SK-N-SH treated with all-trans-retinoic acid at 6 μM for 48 hours (cell line): ENCODE measurements around the gene GDI2.
"Not testable (repeated sequence)": the region's sequence is repeated elsewhere in the genome, so short reads cannot be mapped to it uniquely, and the experiment has no call there.

Experiments used
- ATAC-seq: fragments of 200-7000 bp; cut with Tn5 transposase; 3 replicates; pipeline ENCODE4 v1.9.1; 2020; ENCODE audit warnings: mild to moderate bottlenecking, moderate library complexity
- ARNTL ChIP-seq: fragments of 450-650 bp; formaldehyde crosslinking; IDR thresholded peaks from 2 replicates; pipeline ENCODE4 v1.5.0; 2020; ENCODE audit warnings: low read depth, mild to moderate bottlenecking, moderate library complexity, borderline replicate concordance
- BACH2 ChIP-seq: fragments of 250-450 bp; sonication (Bioruptor Pico); IDR thresholded peaks from 2 replicates; pipeline ENCODE4 v1.9.0; 2021; ENCODE audit warnings: mild to moderate bottlenecking, borderline replicate concordance
- CSDC2 ChIP-seq: fragments of 250-450 bp; sonication (Bioruptor Pico); IDR thresholded peaks from 2 replicates; pipeline ENCODE4 v1.5.0; 2020; ENCODE audit warnings: mild to moderate bottlenecking, moderate library complexity
- ESRRG ChIP-seq: fragments of 250-450 bp; sonication (Bioruptor Pico); IDR thresholded peaks from 2 replicates; pipeline ENCODE4 v1.6.1; 2021; ENCODE audit warnings: mild to moderate bottlenecking
- GLIS3 ChIP-seq: fragments of 250-450 bp; sonication (Bioruptor Pico); IDR thresholded peaks from 2 replicates; pipeline ENCODE4 v1.5.0; 2020; ENCODE audit warnings: mild to moderate bottlenecking, moderate library complexity
- ISL1 ChIP-seq: fragments of 250-450 bp; sonication (Bioruptor Pico); IDR thresholded peaks from 2 replicates; pipeline ENCODE4 v2.1.2; 2022; ENCODE audit warnings: mild to moderate bottlenecking, moderate library complexity
- OSR1 ChIP-seq: fragments of 250-450 bp; sonication (Bioruptor Pico); IDR thresholded peaks from 2 replicates; pipeline ENCODE4 v1.8.0; 2022; ENCODE audit warnings: moderate library complexity, mild to moderate bottlenecking, inconsistent platforms
- PPARA ChIP-seq: fragments of 250-450 bp; sonication (Bioruptor Pico); IDR thresholded peaks from 2 replicates; pipeline ENCODE4 v1.5.0; 2020; ENCODE audit warnings: mild to moderate bottlenecking, borderline replicate concordance
- RARB ChIP-seq: fragments of 250-450 bp; sonication (Bioruptor Pico); IDR thresholded peaks from 2 replicates; pipeline ENCODE4 v1.8.0; 2021; ENCODE audit warnings: mild to moderate bottlenecking, moderate library complexity
- SNAI2 ChIP-seq: fragments of 250-450 bp; sonication (Bioruptor Pico); IDR thresholded peaks from 2 replicates; pipeline ENCODE4 v1.5.0; 2020; ENCODE audit warnings: mild to moderate bottlenecking, moderate library complexity
- ZC3H10 ChIP-seq: fragments of 250-450 bp; sonication (Bioruptor Pico); IDR thresholded peaks from 2 replicates; pipeline ENCODE4 v1.5.1; 2021; ENCODE audit warnings: mild to moderate bottlenecking, moderate library complexity
- ZFP3 ChIP-seq: fragments of 250-450 bp; sonication (Bioruptor Pico); IDR thresholded peaks from 2 replicates; pipeline ENCODE4 v1.5.0; 2020; ENCODE audit warnings: mild to moderate bottlenecking, moderate library complexity
- ZFP30 ChIP-seq: fragments of 450-650 bp; formaldehyde crosslinking; IDR thresholded peaks from 2 replicates; pipeline ENCODE4 v1.5.0; 2022; ENCODE audit warnings: mild to moderate bottlenecking, moderate library complexity
- ZNF70 ChIP-seq: fragments of 450-650 bp; formaldehyde crosslinking; IDR thresholded peaks from 2 replicates; pipeline ENCODE4 v1.5.0; 2020; ENCODE audit warnings: mild to moderate bottlenecking, moderate library complexity
- ZNF8 ChIP-seq: fragments of 450-650 bp; formaldehyde crosslinking; IDR thresholded peaks from 2 replicates; pipeline ENCODE4 v1.5.0; 2020; ENCODE audit warnings: mild to moderate bottlenecking, moderate library complexity
- TF ChIP-seq, protein P1 (sequence below): fragments of 250-450 bp; sonication (Bioruptor Pico); IDR thresholded peaks from 2 replicates; pipeline ENCODE4 v1.5.1; 2020; ENCODE audit warnings: low read depth, mild to moderate bottlenecking, moderate library complexity
- TF ChIP-seq, protein P2 (sequence below): fragments of 250-450 bp; sonication (Bioruptor Pico); IDR thresholded peaks from 2 replicates; pipeline ENCODE4 v1.5.1; 2021; ENCODE audit warnings: mild to moderate bottlenecking, moderate library complexity
- TF ChIP-seq, protein P3 (sequence below): fragments of 250-450 bp; sonication (Bioruptor Pico); IDR thresholded peaks from 2 replicates; pipeline ENCODE4 v1.8.0; 2021; ENCODE audit warnings: low read depth, mild to moderate bottlenecking, moderate library complexity, borderline replicate concordance
- TF ChIP-seq, protein P4 (sequence below): fragments of 250-450 bp; sonication (Bioruptor Pico); IDR thresholded peaks from 2 replicates; pipeline ENCODE4 v1.5.0; 2020; ENCODE audit warnings: mild to moderate bottlenecking, moderate library complexity

GDI2 gene

DNA sequence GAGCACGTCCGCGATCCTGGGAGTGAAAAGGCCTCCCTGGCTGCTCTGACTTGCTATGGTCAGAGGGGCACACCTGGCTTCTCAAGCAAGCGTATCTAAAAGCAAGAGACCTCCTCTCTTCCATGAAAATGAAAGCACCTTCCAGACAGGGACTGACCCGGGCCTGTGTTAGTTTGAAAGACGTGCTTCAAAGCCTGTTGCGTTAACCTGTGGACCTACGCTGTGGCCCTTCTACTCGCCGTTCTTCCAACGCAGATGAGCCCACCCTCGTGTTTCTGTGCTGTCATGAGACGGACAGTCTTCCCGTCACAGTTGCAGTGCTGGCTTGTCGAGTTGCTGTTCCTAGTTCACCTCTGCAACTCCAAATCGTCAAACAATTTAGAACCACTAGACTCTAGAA is 15.5 kb upstream of the GDI2 start (continued):
- TF ChIP-seq, protein P1, sequence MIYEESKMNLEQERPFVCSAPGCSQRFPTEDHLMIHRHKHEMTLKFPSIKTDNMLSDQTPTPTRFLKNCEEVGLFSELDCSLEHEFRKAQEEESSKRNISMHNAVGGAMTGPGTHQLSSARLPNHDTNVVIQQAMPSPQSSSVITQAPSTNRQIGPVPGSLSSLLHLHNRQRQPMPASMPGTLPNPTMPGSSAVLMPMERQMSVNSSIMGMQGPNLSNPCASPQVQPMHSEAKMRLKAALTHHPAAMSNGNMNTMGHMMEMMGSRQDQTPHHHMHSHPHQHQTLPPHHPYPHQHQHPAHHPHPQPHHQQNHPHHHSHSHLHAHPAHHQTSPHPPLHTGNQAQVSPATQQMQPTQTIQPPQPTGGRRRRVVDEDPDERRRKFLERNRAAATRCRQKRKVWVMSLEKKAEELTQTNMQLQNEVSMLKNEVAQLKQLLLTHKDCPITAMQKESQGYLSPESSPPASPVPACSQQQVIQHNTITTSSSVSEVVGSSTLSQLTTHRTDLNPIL (CRISPR knock-in tag): no peak
- TF ChIP-seq ESRRG (CRISPR knock-in tag) (no peak), ZNF70 (no peak), ZC3H10 (CRISPR knock-in tag) (no peak), ISL1 (CRISPR knock-in tag) (no peak)
- TF ChIP-seq, protein P2, sequence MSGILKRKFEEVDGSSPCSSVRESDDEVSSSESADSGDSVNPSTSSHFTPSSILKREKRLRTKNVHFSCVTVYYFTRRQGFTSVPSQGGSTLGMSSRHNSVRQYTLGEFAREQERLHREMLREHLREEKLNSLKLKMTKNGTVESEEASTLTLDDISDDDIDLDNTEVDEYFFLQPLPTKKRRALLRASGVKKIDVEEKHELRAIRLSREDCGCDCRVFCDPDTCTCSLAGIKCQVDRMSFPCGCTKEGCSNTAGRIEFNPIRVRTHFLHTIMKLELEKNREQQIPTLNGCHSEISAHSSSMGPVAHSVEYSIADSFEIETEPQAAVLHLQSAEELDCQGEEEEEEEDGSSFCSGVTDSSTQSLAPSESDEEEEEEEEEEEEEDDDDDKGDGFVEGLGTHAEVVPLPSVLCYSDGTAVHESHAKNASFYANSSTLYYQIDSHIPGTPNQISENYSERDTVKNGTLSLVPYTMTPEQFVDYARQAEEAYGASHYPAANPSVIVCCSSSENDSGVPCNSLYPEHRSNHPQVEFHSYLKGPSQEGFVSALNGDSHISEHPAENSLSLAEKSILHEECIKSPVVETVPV (CRISPR knock-in tag): no peak

DNA sequence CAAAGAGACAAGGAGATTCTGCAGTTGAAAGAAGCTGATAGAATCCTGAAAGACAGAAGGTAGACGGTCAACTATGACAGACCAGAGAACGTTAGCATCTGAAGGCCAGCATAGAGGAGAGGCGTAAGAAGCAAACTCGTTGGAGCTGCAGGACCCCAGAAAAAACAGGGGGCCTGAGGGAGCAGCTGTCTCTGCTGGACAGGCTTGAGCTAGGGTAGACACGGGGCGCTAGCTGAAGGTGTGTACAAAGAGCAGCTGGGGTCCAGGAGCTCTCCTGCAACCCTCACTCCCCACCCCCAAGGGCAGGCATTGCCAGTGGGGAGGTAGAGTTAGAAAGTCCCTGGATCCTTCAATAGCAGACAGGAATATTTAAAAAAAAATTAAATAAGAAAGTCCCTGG is 14.6 kb upstream of the GDI2 start:
- TF ChIP-seq BACH2: no peak
- TF ChIP-seq PPARA (CRISPR knock-in tag): no peak
- TF ChIP-seq ISL1 (CRISPR knock-in tag): no peak
- TF ChIP-seq SNAI2 (CRISPR knock-in tag): no peak
- TF ChIP-seq GLIS3 (CRISPR knock-in tag): no peak
- no peak for TF ChIP-seq RARB (CRISPR knock-in tag)
- TF ChIP-seq CSDC2 (CRISPR knock-in tag): no peak
- TF ChIP-seq, protein P3, sequence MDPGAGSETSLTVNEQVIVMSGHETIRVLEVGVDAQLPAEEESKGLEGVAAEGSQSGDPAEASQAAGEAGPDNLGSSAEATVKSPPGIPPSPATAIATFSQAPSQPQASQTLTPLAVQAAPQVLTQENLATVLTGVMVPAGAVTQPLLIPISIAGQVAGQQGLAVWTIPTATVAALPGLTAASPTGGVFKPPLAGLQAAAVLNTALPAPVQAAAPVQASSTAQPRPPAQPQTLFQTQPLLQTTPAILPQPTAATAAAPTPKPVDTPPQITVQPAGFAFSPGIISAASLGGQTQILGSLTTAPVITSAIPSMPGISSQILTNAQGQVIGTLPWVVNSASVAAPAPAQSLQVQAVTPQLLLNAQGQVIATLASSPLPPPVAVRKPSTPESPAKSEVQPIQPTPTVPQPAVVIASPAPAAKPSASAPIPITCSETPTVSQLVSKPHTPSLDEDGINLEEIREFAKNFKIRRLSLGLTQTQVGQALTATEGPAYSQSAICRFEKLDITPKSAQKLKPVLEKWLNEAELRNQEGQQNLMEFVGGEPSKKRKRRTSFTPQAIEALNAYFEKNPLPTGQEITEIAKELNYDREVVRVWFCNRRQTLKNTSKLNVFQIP: no peak
- TF ChIP-seq ZNF8 (CRISPR knock-in tag): no peak
- no peak for TF ChIP-seq ARNTL (CRISPR knock-in tag)
- ATAC-seq: no peak

DNA sequence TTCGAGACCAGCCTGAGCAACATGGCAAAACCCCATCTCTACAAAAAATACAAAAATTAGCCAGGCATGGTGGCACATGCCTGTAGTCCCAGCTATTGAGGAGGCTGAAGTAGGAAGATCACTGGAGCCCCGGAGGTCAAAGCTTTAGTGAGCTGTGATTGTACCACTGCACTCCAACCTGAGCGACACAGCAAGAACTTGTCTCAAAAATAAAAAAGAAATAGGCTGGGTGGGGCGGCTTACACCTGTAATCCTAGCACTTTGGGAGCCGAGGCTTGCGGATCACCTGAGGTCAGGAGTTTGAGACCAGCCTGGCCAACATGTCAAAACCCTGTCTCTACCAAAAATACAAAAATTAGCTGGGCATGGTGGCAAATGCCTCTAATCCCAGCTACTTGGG is 13.3 kb upstream of the GDI2 start:
- not testable (repeated sequence) for ATAC-seq

DNA sequence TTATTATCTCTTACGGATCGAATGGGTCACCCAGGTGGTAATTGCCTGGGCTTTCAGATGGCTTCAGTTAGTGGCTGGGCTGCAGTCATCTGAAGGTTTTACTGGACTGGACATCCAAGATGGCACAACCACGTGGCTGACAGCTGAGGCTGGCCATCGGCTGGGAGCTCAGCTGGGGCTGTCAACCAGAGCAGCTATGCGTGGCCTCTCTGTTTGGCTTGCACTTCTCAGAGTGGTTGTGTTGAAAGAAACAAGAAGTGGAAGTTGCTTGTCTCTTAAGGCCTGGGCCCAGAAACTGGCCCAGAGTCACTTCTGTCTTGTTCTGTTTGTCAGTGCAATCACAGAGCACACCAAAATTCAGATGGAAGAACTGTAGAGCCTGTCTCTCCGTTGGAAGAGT is 5.7 kb upstream of the GDI2 start:
- no peak for ATAC-seq
- TF ChIP-seq PPARA (CRISPR knock-in tag): no peak
- TF ChIP-seq, protein P2 (CRISPR knock-in tag): no peak
- no peak for TF ChIP-seq ZFP3 (CRISPR knock-in tag)

DNA sequence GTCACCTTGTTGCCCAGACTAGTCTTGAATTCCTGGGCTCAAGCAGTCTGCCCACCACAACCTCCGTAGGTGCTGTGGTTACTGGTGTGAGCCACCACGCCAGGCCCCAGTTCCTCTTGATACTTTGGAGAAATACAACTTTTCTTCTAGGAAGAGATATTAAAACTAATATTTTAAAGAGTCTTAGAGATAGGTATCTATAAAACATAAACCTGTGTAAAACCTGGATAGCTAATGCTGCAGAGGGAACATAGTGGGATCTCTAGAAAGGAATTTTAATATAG is 4.8 kb upstream of the GDI2 start:
- TF ChIP-seq OSR1 (CRISPR knock-in tag) (no peak), ESRRG (CRISPR knock-in tag) (no peak), ZFP30 (CRISPR knock-in tag) (no peak), SNAI2 (CRISPR knock-in tag) (no peak), ARNTL (CRISPR knock-in tag) (no peak), GLIS3 (CRISPR knock-in tag) (no peak), RARB (CRISPR knock-in tag) (no peak), ZFP3 (CRISPR knock-in tag) (no peak), CSDC2 (CRISPR knock-in tag) (no peak)
- TF ChIP-seq, protein P2 (CRISPR knock-in tag): no peak
- TF ChIP-seq, protein P4, sequence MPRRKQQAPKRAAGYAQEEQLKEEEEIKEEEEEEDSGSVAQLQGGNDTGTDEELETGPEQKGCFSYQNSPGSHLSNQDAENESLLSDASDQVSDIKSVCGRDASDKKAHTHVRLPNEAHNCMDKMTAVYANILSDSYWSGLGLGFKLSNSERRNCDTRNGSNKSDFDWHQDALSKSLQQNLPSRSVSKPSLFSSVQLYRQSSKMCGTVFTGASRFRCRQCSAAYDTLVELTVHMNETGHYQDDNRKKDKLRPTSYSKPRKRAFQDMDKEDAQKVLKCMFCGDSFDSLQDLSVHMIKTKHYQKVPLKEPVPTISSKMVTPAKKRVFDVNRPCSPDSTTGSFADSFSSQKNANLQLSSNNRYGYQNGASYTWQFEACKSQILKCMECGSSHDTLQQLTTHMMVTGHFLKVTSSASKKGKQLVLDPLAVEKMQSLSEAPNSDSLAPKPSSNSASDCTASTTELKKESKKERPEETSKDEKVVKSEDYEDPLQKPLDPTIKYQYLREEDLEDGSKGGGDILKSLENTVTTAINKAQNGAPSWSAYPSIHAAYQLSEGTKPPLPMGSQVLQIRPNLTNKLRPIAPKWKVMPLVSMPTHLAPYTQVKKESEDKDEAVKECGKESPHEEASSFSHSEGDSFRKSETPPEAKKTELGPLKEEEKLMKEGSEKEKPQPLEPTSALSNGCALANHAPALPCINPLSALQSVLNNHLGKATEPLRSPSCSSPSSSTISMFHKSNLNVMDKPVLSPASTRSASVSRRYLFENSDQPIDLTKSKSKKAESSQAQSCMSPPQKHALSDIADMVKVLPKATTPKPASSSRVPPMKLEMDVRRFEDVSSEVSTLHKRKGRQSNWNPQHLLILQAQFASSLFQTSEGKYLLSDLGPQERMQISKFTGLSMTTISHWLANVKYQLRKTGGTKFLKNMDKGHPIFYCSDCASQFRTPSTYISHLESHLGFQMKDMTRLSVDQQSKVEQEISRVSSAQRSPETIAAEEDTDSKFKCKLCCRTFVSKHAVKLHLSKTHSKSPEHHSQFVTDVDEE: no peak
- no peak for ATAC-seq
